Right lobe of liver (tissue), 4 donors: Measurements from ENCODE around the gene HSF4.

Source experiments
- CTCF ChIP-seq, 4 donors: fragments of 200-600 bp in 3 of 4; fragments of 450-650 bp in 1 of 4; IDR thresholded peaks; one replicate each; pipeline versions ENCODE4 v1.5.1 to v1.8.0; 2016 to 2022; ENCODE audit warnings: antibody characterized with exemption in 4 of 4, mild to moderate bottlenecking in 2 of 4
- POLR2A ChIP-seq: fragments of 450-650 bp; IDR thresholded peaks from one replicate; pipeline ENCODE4 v1.6.1; 2017; ENCODE audit warnings: antibody characterized with exemption, mild to moderate bottlenecking
- donor health status: DM: no; HTN: no; CAD: no.
- donor health status: DM: no; HTN: no; CAD: no.
- donor health status: DM: no; HTN: yes; CAD: no.

GRCh38 chr16:67204076-67204475, 39.5 kb downstream of the HSF4 start:
- TF ChIP-seq CTCF (IDR thresholded peaks at IDR 0.05) (no peak), POLR2A (no peak)
